RPMI8226 (cell line): ENCODE results near the gene UROC1.
A peak's percentile ranks its signal among the peaks of the same experiment; 100 is the strongest.

Experiments used
- DNase-seq: peaks from one replicate; pipeline ENCODE4 v3.0.0-alpha.2; 2015

UROC1 gene

DNA sequence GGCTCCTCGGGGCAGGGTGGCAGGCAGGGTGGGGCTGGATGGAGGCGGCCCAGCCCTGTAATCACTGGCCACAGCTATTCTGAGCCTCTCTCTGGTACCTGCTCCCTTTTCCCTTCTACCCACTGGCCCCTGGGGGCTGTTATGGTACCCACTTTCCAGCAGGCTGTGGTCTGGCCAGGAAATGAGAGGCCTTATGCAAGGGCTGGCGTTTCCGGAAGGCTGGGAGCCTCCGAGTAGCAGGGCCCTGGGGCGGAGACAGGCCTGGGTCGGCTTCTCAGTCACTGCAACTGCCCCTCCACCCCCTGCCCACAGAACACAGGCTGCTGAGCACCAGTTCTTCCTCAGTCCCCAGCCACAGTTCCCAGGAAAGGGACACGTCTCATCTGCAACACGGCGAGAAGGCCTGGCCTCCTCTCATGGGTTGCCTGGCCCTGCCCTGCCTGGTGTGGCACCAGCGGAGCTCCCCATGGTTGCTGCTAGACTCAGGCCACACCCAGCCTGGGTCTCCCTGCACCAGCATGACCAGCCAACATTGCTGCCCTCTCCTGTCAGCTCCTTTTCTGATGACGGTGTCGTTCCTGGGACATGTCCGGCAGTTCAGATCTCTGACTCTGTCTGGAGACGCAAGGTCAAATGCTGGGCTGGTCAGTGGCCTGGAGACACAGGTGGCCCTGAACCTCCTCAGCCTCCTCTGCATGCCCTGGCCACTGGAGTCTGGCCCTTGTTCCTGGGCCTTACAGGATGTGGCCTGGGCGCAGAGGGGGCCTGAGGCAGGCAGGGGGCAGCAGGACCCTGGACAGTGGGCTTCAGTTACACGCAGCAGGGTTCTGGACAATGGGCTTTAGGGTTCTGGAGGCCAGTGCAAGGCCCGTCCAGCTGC is 12.8 kb upstream of the UROC1 start:
- DNase-seq: no peak

DNA sequence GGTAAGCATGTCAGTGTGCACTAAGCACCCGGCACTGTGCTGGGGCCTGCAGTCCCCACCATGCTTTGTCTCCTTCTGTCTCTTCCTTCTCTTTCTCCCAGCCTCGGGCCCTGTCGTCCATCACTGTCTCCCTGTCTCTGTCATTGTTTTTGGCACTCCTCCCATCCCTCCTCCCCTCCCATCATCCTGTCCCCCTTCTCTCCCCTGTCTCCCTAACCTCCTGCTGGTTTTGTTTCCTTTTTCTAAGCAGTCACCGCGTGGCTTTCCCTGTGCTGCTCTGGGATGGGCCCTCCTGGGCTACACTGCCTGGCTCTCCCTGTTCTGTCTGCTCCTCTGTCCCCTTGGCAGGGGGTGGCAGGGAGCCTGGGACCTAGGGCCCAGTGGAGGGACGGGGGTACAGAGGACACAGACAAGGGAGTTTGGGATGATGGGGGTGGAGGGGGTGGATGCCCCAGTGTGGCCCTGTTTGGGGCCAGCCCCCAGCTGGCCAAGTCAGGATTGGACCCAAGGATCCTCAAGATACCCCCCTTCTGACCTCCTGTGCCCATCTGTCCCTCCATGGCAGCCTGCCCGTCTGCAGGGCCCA is 12.1 kb upstream of the UROC1 start:
- DNase-seq: no peak

- DNase-seq: no peak
Observed at GRCh38 chr3:126528800-126529541, 11.4 kb upstream of the UROC1 start.

DNA sequence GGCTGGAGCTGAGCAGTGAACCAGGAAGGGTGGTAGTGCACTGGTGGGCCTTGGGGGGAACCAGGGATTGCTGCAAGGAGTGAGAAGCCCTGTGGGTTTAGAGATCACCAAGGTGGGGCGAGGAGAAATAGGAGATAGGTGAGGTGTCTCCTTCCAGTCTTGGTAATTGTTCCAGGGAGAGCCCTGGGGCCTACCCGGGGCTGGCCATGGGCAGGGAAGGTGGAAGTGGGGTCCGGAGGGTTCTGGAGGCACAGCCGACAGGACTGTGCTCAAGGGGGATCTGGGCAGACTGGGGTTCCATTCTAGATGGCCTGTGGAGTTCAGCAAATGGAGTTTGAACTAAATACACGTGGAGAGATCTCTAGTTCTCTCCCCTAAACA is 10.8 kb upstream of the UROC1 start:
- no peak for DNase-seq

- DNase-seq: no peak
Observed at GRCh38 chr3:126527455-126528211, 10.1 kb upstream of the UROC1 start.

DNA sequence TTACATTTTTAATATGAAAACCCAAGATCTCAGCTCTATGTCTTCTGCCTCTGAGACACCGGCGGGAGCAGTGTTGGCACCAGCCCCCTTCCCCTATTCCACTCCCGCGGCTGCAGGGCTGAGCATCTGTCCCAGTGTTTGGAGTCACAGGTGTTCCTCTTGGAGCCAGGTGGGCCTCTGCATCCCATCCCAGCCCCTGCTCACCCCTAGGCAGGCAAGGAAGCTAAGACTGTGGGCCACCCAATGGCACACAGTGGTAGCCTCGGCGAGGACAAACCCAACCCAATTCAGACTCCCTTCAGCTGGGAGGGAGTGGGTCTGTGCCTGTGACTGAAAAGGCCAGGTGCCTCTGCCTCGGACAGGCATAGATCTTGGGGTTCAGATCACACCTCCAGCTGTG is 9.4 kb upstream of the UROC1 start:
- no peak for DNase-seq

DNA sequence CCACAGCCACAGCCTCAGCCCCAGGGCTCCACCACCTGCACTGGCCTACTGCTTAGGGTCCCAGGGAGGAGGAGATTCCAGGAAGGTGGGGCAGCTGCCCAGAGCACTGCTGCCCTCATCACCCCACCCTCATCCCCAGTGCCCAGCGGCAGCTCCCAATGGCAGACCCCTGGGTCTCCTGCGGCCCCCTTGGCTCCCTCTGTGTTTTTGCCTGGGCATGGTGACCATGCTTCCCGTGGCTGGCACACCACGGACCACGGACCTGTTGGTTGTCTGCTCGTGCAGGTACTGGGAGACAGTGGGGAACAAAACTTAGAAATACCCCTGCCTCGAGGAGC is 9.1 kb upstream of the UROC1 start:
- no peak for DNase-seq

DNA sequence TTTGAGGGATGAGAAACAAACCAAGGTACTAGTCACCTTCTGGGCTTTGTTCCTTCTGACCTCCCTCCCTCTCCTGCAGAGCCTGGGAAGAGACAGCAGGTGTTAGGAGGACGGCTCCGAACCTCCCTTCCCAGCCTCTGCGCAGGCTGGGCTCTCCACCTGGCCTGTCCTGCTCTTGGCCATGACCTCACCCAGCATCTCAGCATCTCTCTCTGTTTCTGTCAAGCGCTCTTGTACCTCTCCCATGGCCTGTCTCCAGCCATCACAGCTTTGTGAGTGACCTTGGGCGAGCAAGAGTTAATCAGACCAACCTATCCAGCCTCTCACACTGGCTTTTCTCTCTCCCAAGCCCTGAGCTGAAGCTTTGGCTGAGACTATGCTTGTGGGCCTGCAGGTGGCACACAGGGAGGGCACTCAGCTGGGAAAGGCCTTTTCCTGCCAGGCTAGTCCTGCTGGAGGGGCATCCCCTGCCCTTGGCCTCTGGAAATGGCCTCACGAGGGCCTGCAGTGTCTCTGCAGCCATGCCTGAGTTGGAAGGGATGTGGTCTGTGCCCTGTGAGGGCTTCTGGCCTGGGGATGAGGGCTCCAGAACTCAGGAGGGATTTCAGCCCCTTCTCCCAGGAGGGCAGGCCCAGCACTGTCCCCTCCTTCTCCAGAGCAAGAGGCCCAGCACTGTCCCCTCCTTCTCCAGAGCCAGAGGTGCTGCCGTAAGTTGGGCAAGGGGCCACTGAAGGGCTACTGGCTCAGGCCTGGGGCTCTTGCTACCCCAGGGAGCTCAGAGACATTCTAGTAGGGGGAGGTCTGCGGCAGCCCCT is 8.5 kb upstream of the UROC1 start:
- no peak for DNase-seq

DNA sequence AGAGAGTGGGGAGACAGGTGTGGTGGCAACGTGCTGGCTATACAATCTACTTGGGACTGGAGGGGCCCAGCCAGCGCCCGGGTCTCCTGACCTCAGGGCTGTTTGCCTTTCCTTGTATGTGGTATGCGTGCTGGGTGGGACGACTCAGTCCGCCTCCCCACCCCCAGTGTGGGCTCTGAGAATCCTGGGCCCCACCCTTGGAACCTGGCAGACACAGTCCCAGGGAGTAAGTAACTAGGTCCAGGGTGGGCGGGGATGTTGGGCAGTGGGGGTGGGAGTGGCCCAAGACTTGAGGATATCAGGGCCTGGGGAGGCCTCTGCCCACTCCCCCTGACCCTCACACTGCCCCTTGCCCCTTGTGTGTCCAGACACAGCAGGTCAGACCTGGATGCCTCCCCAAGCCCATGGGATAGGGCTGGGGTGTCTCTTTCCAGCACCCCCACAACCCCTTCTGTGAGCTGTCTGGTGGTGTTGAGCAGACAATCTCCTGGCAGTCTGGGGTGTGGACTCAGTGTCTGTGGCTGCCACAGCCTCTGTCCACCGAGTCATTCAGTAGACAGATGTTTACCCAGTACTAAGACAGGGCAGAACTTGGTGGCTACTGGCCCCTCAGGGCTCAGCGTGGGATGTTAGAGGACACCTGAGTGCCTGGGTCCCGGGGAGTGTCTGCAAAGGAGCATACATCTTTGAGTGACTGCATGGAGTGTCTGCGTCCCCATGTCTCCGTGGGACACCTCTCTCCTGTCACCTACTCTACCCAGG is 7.7 kb upstream of the UROC1 start:
- no peak for DNase-seq

GRCh38 chr3:126524429-126524988 is 6.9 kb upstream of the UROC1 start:
- DNase-seq: no peak

DNA sequence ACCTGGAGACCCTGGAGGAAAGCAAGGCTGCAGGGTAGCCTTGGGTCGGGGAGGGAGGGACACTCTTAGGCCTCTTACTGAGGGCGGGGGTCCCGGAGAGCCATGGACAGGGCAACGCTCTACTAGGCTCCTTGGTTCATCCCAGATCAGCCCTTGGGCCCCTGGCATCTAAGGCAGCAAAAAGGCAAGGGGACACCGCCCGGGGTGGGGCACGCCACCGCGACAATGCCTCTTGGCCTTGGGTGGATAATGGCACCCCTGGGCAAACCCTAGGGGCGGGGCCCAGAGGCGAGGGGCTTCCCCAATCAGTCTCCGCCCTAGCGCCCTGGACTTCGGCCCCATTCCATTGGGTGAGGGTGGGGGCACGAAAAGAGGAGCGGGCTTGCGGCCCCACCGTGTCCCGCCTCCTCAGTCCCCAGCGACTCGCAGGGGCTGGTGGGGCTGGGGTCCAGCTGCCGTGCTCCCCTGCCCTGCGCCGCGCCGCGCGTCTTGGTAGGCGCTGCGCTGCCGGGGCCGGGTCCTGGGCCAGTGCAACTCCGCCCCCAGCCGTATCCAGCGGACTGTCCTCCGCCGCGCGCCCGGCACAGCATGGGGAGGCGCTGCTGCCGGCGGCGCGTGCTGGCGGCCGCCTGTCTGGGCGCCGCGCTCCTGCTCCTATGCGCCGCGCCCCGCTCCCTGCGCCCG is 6.3 kb upstream of the UROC1 start, which contains the start of gene CHST13:
Gene CHST13, plus strand, starts transcription at position 411 of the 684 bp plus-strand sequence. Its CDS starts 178 bp downstream, at position 589.
- peak; percentile 70 for DNase-seq

- peak; percentile 37 for DNase-seq
Observed at GRCh38 chr3:126522363-126522788, 4.8 kb upstream of the UROC1 start.

- DNase-seq: no peak
Observed at GRCh38 chr3:126521122-126521891, 3.7 kb upstream of the UROC1 start.

DNA sequence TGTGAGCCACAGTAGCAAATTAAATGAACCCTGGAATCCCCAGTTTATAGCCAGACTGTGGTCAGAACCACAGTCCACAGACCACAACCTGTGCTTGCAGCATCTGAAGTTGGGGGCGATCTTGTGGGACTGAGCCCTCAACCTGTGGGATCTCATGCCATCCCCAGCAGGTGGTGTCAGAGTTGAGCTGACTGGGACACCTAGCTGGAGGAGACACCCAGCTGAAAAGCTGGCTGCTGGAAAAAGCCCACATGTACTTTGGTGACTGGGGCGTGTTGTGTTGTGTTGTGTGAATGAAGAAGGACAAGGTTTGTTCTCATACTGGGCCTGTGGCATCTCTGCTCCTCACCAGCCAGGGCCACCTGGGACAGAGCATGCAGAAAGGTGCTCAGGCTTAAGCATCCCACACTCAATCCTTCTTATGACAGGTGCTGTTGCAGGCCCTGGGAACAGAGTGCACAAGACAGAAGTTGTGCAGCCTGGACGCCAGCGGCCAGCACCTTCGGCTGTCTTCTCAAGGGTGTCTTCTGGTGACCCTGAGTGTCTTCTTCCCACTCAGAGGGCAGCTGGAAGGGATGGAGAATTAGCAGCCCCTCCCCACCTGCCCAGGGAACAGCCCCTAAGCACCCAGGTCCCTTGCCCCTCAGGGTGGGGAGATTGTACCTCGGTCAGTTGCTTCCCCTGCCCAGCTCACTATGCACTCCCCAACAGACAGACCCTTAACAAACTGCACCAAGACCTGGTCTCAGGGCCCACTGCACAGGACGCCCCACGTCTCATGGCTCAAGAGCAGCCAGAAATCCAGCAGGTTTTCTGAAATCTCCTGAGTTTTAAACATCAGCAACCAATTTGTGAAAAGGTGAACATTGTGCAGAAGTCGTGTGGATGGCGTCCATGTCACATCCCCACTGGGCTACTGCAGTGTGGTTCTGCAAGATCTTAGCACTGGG is 2.2 kb upstream of the UROC1 start:
- peak; percentile 50 for DNase-seq

DNA sequence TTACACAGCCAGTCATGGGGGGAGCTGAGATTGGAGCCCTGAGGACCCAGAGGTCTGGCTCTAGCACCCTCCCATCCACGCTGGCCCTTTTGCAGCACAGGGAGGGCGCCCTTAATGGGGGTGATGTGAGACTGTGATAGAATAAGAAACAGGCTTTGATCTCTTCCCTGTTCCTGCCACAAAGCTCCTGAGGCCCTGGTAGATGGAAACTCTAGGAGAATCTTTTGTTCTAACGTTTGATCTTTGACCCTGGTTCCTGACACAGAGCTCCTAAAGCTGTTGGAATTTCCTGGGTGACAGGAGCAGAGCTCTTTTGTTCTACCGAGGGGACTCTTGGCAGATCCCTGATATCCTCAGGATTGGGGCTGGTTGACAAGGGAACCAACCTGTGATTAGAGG is 1.2 kb upstream of the UROC1 start:
- DNase-seq: no peak

DNA sequence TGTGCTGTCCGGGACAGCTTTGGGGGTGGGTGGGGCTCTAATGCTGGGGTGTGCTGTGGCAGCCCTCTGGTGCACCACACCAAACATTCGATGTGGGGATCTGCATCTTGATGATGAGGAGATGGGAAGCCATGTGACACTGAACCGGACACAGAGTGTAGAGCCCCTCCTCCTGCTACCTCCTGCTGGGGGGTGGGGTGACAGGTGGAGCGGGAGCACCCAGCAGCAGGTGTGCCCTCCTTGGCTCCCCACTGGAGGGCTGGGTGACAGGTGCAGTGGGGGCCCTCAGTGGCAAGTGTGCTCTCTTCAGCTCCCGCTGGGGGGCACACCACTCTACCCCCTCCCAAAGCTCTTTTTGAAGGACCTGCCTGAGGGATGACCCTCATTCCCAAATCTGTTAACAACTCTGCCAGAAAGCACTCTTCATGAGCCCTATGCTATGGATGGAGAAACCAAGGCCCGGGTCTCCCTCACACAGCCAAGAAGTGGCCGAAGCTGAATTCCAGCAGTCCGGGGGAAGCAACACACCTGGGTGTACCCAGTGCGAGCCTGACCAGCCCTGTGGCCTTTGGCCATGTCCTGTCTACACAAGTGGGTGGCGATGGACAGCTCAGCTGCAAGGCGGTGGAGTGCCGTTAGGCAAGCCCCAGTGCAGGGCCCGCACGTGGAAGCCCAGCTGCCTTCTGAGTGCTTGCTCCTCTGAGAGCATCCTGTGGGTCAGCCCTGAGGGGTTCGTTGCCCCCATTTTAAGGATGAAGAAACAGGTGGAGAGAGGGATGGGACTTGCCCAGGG is 609 bp upstream of the UROC1 start:
- DNase-seq: peak; percentile 52

GRCh38 chr3:126516936-126517290 is 660 bp downstream of the UROC1 start:
- no peak for DNase-seq
